Omental fat pad (tissue), 4 donors: Measurements from ENCODE around the gene IL13. TPM values are rescaled to one million over a fixed set of nuclear protein-coding genes. Genes with fewer than 3 reads are reported as not detected.

ENCODE experiments used
- ATAC-seq: fragments of 150-250 bp; one replicate; pipeline ENCODE4 v1.9.1; 2016; ENCODE audit warnings: mild to moderate bottlenecking, moderate library complexity; ENCODE audit not compliant: low FRiP score
- DNase-seq: peaks from one replicate; pipeline ENCODE4 v3.0.0-alpha.2; 2019; ENCODE audit warnings: low spot score
- CTCF ChIP-seq, 3 donors: fragments of 450-650 bp; IDR thresholded peaks; one replicate each; pipeline ENCODE4 v1.5.1; 2016 to 2017; ENCODE audit warnings: antibody characterized with exemption in 3 of 3, mild to moderate bottlenecking in 3 of 3, moderate library complexity in 2 of 3
- total RNA-seq, 4 donors: library from RNA; depleted of rRNA; stranded (reverse); fragments of >200 nt; gene quantifications; one replicate each; pipeline ENCODE4 v1.1.0, GENCODE V29; 2016

Gene IL13
- total RNA-seq, result 1 to 10 TPM in 1 of 4 donors, under 1 TPM in 1, not detected in 2; 0.24 to 1.1 TPM

DNA sequence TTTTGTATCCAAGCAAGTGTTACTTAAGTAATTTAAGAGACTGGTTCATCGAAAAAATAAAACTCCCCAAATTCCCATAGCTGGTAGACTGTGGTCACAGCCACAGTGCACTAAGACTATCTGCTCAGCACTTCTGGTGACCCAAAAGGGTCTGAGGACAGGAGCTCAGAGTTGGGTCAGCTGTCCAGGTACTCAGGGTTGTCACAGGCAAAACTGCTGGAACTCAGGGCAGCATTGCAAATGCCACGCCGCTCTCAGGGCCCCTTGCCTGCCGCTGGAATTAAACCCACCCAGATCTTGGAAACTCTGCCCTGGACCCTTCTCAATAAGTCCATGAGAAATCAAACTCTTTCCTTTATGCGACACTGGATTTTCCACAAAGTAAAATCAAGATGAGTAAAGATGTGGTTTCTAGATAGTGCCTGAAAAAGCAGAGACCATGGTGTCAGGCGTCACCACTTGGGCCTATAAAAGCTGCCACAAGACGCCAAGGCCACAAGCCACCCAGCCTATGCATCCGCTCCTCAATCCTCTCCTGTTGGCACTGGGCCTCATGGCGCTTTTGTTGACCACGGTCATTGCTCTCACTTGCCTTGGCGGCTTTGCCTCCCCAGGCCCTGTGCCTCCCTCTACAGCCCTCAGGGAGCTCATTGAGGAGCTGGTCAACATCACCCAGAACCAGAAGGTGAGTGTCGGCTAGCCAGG lies at the start of gene IL13:
TSS of gene IL13 (plus strand) at position 498 of the 705 bp plus-strand sequence. CDS start at position 512, 14 bp downstream.
- no peak for TF ChIP-seq CTCF (IDR thresholded peaks at IDR 0.05)
- ATAC-seq (no peak), DNase-seq (no peak)

- TF ChIP-seq CTCF (IDR thresholded peaks at IDR 0.05), result no peak
- ATAC-seq (no peak), DNase-seq (no peak)
Measured at GRCh38 chr5:132611965-132612364, 46.0 kb upstream of the IL13 start.

GRCh38 chr5:132612846-132613245 lies 45.1 kb upstream of the IL13 start:
- ATAC-seq (no peak), DNase-seq (no peak)
- TF ChIP-seq CTCF (IDR thresholded peaks at IDR 0.05), result no peak

- DNase-seq, result no peak
- ATAC-seq, result no peak
- no peak for TF ChIP-seq CTCF (IDR thresholded peaks at IDR 0.05)
Measured at GRCh38 chr5:132621699-132622098, 36.3 kb upstream of the IL13 start.

DNA sequence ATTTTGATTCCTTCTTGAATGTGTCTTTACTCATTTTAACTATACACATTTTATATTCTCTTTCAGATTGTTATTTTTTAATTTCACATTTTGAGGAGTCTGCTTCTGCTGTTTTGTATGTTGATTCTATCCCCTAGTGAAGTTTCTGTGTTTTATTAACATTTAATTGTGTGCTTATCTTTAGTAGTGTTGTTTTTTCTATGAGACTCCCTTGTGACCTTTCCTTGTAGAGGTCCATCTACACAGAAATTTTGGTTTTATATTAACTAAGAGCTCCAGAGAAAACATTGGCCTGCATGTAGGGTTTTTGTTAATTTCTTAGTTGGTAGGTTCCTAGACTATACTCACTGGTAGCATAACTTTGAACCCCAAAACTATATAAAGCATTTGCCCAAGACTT lies 35.4 kb upstream of the IL13 start:
- no peak for TF ChIP-seq CTCF (IDR thresholded peaks at IDR 0.05)
- no peak for DNase-seq
- ATAC-seq, result no peak

GRCh38 chr5:132627470-132627869 lies 30.5 kb upstream of the IL13 start:
- ATAC-seq, result no peak
- DNase-seq, result no peak
- TF ChIP-seq CTCF (IDR thresholded peaks at IDR 0.05), result no peak

DNA sequence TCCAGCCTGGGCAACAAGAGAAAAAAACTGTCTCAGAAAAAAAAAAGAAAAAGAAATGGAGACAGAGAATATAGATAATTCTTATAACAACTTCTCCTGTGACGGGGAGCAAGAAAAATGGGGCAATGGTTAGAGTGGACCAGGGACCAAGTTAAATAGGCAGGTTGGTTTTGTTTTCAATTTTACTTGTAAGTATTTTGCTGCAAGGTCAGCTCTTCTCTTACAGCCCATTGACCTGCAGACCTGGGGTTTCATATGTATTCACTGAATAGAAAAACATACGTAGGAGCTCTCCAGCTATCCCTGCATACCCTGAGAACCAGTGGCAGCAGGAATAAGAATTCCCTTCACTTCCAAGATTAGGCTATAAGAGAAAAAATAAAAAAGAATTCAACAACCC lies 29.2 kb upstream of the IL13 start:
- no peak for DNase-seq
- no peak for TF ChIP-seq CTCF (IDR thresholded peaks at IDR 0.05)
- ATAC-seq, result no peak
